Breast epithelium (tissue), 3 donors: ENCODE measurements around the gene TERB1.

Source experiments
- CTCF ChIP-seq, 3 donors: fragments of 450-650 bp; IDR thresholded peaks; one replicate each; pipeline ENCODE4 v1.5.1; 2016 to 2017; ENCODE audit warnings: antibody characterized with exemption in 3 of 3, mild to moderate bottlenecking in 3 of 3, moderate library complexity in 3 of 3
- POLR2A ChIP-seq: fragments of 450-650 bp; IDR thresholded peaks from one replicate; pipeline ENCODE4 v1.6.1; 2016; ENCODE audit warnings: antibody characterized with exemption, mild to moderate bottlenecking, moderate library complexity

GRCh38 chr16:66751992-66752322 lies 49.4 kb downstream of the TERB1 start:
- TF ChIP-seq CTCF (IDR thresholded peaks at IDR 0.05) (peak in 1 of 3 donors; percentile 50), POLR2A (no peak)
